Measurements from ENCODE around the gene C1orf198. TPM values are rescaled to one million over a fixed set of nuclear protein-coding genes. Genes with fewer than 3 reads are reported as not detected.
"Not testable (repeated sequence)": the region's sequence is repeated elsewhere in the genome, so short reads cannot be mapped to it uniquely, and the experiment has no call there.

The C1orf198 gene
- total RNA-seq, 1 donor from 2014 or later, result 54.5 TPM

DNA sequence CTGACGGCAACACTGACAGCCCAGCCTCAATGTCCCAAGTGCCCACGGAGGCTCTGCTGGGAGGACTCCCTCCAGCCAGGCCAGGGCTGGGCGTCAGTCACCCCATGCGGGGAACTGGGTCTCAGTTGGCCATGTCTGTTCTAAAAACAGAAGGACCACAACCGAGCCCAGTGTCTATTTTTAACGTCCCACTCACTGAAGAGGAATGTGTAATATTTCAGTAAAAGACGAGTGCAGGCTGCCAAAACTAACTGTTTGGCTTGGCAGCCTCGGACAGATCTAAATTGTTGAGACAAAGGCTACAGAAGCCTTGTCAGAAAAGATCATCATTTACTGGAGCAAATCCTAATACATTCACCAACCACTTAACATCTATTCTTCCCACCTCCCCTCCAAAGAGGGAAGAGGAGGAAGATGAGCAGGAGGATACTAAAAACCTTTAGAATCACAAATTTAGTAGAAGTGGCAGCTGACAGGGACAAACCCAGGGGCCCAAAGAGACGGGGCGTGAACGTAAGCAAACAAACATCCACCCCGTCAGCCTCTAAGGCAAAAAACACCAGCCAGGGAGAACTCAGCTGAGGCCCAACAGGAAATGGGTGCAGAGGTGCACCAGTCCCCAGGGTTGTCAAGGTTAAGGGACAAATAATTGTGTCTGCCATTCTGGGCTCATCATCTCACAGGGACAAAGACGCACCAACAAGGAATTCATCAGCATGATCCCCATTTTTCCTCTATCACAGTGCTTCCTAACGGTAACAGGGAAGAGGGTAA is 18.7 kb downstream of the C1orf198 start:
- DNase-seq (ENCODE audit: low read depth), result no peak
- no peak overlapping the region for H3K4me3 ChIP-seq (ENCODE audit: low read depth, low read length)
- TF ChIP-seq, protein P1, sequence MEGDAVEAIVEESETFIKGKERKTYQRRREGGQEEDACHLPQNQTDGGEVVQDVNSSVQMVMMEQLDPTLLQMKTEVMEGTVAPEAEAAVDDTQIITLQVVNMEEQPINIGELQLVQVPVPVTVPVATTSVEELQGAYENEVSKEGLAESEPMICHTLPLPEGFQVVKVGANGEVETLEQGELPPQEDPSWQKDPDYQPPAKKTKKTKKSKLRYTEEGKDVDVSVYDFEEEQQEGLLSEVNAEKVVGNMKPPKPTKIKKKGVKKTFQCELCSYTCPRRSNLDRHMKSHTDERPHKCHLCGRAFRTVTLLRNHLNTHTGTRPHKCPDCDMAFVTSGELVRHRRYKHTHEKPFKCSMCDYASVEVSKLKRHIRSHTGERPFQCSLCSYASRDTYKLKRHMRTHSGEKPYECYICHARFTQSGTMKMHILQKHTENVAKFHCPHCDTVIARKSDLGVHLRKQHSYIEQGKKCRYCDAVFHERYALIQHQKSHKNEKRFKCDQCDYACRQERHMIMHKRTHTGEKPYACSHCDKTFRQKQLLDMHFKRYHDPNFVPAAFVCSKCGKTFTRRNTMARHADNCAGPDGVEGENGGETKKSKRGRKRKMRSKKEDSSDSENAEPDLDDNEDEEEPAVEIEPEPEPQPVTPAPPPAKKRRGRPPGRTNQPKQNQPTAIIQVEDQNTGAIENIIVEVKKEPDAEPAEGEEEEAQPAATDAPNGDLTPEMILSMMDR (conservative IDR thresholded peaks at IDR 0.05; ENCODE audit: low read depth, low read length), result no peak

DNA sequence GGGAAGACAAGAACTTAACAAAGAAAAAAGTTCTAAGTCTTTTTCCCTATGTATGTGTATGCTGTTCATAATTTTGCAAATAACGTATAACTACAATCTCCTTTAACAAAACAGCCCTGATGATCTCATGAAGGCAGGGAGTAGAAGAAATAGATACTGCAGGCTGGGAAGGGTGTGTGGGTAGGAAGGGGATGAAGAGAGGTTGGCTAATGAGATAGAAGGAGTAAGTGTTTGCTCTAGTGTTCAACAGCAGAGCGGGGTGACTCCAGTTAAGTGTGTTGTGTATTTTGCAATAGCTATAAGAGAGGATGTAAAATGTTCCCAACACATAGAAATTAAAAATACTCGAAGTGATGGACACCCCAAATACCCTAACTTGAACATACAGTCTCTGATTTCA is 20.1 kb downstream of the C1orf198 start:
- DNase-seq (ENCODE audit: low read depth), result no peak
- no peak overlapping the region for H3K4me3 ChIP-seq (ENCODE audit: low read depth, low read length)
- TF ChIP-seq, protein P1 (conservative IDR thresholded peaks at IDR 0.05; ENCODE audit: low read depth, low read length), result no peak

DNA sequence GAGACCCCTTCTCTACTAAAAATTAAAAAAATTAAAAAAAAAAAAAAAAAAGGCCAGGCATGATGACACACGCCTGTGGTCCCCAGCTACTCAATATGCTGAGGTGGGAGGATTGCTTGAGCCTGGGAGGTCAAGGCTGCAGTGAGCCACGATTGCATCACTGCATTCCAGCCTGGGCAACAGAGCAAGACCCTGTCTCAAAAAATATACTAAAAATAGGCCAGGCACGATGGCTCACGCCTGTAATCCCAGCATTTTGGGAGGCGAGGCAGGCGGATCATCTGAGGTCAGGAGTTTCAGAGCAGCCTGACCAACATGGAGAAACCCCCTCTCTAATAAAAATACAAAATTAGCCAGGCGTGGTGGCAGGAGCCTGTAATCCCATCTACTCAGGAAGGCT is 23.1 kb downstream of the C1orf198 start:
- H3K4me3 ChIP-seq (ENCODE audit: low read depth, low read length); DNase-seq (ENCODE audit: low read depth): not testable (repeated sequence)

GRCh38 chr1:230844561-230844960 is 23.8 kb downstream of the C1orf198 start:
- H3K4me3 ChIP-seq (ENCODE audit: low read depth, low read length), result no peak overlapping the region
- DNase-seq (ENCODE audit: low read depth), result no peak
- TF ChIP-seq, protein P1 (conservative IDR thresholded peaks at IDR 0.05; ENCODE audit: low read depth, low read length), result no peak

- no peak for DNase-seq (ENCODE audit: low read depth)
- TF ChIP-seq, protein P1 (conservative IDR thresholded peaks at IDR 0.05; ENCODE audit: low read depth, low read length), result no peak
- H3K4me3 ChIP-seq (ENCODE audit: low read depth, low read length), result no peak overlapping the region
Observed at GRCh38 chr1:230843503-230844309, 24.6 kb downstream of the C1orf198 start.

- DNase-seq (ENCODE audit: low read depth), result no peak
- TF ChIP-seq, protein P1 (conservative IDR thresholded peaks at IDR 0.05; ENCODE audit: low read depth, low read length), result no peak
- H3K4me3 ChIP-seq (ENCODE audit: low read depth, low read length), result no peak overlapping the region
Observed at GRCh38 chr1:230842801-230843200, 25.5 kb downstream of the C1orf198 start.

DNA sequence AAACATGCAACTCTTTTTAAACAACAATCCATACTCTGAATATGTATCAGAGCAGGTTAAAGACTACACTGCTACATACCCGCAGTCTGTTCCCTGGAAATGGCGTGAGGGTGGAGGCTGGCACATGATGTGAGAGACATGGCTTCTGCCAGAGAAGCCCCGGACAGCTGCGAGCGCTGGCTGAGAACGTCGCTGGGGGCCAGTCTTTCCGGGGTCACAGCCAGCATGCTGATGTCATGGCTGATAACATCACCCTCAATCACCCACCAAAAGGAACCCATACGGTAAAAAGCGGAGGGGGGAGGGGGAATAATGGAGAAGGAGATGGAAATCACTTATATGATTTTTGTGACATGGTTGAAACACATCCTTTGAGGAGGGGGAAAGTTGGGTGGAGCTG is 29.1 kb downstream of the C1orf198 start:
- H3K4me3 ChIP-seq (ENCODE audit: low read depth, low read length), result no peak overlapping the region
- TF ChIP-seq, protein P1 (conservative IDR thresholded peaks at IDR 0.05; ENCODE audit: low read depth, low read length), result no peak
- no peak for DNase-seq (ENCODE audit: low read depth)

Measured in epithelial cell of proximal tubule (primary cell).